ENCODE results near the gene EEA1.
"Not testable (repeated sequence)": the region's sequence is repeated elsewhere in the genome, so short reads cannot be mapped to it uniquely, and the experiment has no call there.

Gene EEA1

DNA sequence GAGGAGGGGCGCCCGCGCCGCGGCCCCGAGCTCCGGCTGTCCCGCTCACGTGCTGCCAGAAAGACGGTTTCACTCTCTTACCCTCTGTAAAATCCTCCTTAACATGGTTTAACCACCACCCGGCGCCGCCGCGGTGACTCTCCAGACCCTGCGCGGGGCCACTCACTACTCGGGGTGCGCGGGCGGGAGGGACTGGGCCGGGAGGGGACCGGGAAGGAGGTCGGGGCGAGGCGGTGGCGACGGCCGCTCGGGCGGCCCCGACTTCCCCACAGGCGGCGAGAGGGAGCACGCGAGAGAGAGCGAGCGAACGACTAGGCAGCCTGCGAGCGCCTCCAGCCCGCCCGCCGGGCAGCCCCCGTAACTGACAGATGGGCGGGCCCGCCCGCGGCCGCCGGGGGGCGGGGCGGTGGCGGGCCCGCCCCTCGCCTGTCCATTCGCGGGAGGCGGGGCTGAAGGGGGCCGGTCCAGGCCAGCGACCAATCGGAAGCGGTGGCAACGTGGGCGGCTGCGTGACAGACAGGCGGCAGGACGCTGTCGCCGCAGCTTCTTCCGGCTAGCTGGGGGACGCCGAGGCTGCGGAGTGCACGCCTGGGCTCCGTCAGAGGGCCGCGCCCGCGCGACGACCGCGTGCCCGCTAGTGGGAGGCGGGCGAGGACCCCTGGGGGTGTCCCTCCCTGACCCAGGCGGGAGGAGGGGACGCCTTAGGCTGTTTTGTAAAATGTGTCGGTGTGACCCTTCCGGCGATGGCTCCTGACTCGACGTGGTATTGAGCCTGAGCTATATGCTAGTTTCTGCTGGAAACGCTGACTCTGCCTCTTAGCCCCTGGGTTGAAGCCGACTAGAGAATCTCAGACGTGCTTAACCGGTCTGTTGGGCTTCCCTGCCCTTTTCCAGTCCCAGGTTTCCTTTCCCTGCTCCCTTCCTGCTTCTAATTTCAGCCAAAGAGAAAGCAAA, at the start of gene EEA1:
TSS of gene EEA1 (minus strand) at position 334 of the 954 bp plus-strand sequence. CDS start at position 105, 229 bp downstream.
- DNase-seq (ENCODE audit: low spot score) = peak; percentile 100

DNA sequence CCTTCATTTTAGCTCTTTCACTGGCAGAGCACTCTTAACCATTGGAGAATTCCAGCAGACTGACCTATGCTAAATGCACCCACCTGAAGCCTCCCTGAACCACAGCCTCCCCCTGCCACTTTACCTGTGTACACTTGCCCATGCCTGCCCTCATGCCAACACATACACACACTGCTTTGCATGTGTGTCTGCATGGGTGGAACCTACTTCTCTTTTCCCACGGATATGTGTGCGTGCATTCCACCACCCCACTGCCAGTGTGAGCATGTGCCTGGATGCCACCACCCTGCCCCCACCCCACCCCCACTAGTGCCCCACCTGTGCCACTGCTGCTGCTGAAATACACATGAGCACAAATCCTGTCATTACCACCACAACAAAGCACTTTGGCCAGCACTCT, 49.5 kb upstream of the EEA1 start:
- no peak for DNase-seq (ENCODE audit: low spot score)

DNA sequence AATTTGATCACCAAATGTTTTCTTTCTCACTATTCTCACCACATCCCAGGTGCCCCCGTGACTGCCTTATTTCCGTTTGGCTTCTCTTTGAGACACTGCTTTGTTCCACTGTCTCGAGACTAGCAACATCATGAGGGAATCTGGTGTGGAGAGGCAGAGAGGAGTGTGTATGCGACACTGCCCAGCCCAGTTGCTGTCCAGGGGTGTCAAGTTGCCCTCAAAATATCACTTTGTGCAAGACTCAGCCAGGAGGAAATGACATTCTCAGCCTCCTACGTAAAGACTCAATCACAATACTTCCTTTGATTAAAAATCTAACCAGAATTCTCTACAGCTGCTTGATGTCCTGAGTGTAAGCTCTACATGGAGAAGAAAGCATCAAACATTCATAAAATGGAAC, 48.2 kb upstream of the EEA1 start:
- DNase-seq (ENCODE audit: low spot score) = no peak

DNA sequence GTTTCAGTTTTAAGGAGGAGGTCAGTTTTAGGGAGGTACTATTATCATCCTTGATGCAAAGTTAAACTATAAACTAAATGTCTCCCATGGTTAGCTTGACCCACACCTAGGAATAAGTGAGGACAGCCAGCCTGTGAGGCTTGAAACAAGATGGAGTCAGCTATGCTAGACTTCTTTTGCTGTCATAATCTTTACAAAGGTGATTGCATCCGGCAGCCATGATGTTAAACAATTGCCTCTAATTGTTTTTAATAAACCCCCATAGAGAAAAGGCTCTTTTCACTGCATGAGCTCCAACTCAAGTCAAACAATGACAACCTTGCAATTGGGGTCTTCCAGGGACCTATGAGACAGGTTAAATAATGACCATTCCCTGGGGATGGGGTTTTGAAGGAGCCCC, 45.7 kb upstream of the EEA1 start:
- no peak for DNase-seq (ENCODE audit: low spot score)

DNA sequence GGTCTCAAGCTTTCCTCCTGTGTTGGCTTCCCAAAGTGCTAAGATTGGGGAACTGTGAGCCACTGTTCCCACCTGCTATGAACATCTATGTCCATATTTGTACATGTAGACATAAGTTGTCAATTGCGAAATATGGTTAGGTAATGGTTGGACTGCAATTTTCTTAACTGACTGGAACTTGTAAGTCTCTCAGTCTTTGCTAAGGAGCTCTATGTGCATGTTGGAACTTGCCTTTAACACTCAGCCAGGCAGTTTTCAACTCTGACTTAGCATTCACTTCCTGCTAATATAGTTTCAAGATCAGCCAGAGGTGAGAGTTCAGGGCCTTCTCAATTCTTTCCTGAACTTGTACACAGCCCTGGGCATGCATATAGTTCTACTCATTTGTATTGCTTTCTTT, 44.5 kb upstream of the EEA1 start:
- no peak for DNase-seq (ENCODE audit: low spot score)

DNA sequence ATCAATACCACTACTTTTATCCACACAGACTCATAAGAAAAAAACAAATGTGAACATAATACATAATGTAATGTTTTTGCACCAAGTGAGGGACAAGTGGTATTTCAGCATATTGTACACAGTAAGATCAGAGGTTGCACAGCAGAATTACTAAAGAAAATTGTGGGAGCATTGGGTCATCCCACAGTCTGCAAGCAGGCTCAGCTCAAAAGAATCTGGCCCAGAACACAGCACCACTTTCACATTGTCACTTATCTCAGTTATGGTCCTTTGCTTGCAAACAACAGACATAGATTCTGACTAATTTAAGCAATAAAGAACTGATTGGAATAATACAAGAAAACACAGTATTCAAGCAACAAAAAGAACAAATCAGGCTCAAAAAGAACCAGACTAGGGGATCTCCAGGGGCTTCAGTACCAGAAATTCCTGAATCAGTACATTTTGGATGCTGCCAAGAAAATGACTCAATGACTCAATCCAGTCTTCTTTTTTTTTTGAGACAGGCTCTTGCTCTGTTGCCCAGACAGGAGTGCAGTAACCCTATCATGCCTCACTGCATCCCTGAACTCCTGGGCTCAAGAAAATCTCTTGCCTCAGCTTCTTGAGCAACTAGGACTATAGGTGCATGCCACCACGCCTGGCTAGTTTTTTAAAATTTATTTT, 42.9 kb upstream of the EEA1 start:
- no peak for DNase-seq (ENCODE audit: low spot score)

DNA sequence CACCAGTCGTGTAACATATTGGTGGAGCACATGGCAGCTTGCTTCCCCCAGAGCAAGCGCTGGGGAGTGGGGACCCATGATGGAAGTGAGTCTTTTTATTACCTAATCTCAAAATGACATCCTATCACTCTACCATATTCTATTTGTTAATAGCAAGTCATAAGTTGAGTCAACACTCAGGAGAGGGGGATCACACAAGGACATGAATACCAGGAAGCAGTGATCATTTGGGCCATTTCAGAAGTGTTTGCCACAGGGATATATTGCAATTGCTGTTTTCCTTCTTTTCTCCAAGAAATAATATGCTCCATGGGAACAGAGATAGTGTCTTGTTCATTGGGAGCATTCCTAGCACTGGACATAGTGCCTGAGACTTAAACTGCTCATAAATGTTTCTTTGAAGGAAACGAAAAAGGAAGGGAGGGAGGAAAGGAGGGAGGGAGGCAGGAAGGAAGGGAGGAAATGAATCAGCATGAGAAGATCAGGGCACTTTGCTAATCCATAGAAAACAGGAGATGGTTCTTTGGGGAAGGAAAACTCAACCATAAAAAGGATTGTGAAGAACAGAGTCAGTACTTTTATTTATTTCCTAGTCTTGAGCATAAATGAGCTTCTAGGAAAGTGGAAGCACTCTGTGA, 39.2 kb upstream of the EEA1 start:
- DNase-seq (ENCODE audit: low spot score) = no peak

DNA sequence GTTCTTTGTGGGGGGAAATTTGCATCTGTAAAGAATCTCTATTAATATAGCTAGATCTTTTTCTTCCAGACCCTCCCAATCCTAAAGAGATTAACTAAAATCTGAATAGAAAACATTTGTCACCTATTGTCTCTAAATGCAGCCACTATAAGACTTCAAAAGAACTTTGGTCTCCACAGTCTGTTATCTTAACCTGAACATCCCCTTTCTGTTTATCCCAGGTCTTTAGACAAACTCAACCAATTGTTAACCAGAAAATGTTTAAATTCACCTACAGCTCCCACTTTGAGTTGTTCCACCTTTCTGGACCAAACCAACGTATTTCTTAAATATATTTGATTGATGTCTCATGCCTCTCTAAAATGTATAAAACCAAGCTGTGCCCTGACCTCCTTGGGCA, 35.3 kb upstream of the EEA1 start:
- not testable (repeated sequence) for DNase-seq (ENCODE audit: low spot score)

DNA sequence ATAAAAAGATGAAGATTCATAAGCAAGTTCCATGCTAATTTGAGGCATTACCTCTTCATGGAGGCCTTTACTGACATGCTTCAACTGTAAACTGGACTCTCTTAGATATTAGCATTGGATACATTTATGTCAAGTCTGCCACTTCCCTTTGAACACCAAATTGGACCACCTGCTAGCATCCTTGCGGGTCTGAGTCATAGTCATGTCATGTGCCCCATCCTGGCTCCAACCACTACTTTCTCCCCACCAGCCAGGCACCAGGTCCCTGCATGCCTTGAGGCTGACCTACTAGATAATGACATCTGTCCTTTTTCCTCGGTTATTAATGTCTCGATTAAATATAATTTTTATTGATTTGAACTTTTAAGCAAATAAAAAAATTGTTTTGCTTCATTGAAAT, 32.9 kb upstream of the EEA1 start:
- DNase-seq (ENCODE audit: low spot score) = no peak

DNA sequence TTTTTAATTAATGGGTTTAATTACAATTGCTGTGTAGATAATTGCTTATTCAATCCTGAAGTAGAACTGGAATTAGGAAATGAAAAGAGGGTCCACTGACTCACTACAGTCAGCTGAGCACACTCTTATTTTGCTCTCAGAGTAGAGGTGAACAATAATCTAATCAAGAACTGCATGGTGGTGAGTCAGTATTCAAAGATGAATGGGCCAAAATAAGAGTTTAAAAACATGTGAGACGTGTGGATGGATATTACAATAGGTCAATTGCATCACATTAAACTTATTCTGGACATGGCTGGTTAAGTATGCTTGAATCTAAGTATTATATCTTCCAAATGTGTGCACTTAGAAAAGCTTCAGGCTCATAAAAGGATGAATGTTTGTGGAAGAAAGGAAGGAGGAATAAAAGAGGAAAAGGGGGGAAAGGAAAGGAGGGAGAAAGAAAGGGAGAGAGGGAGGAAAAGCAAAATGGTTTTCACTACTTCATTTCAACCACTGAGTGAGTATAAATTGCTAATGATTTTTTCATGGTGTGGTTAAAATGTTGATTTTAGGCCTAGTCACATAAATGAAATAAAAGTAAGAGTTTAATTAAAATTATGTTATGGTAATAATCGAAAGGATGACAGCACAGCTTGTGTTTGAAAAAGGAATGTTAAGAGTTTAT, 27.0 kb upstream of the EEA1 start:
- no peak for DNase-seq (ENCODE audit: low spot score)

DNA sequence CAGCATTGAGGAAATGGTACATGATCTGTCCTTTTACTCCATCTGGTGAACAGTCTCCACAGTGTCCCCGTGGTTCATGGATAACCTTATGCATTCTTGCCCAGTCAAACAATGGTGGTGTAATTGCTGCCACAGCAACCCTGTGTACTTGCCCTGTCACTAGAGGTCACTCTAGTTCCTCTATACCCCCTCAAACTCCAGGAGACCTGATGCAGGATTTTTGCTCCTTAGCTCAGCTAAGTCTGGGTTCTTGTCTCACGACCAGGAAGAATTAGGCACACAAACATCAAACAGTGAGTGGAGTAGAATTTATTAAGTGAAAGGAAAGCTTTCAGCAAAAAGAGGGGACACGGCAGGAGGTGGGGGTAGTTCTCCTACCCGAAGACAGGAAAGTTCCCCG, 24.7 kb upstream of the EEA1 start:
- no peak for DNase-seq (ENCODE audit: low spot score)

DNA sequence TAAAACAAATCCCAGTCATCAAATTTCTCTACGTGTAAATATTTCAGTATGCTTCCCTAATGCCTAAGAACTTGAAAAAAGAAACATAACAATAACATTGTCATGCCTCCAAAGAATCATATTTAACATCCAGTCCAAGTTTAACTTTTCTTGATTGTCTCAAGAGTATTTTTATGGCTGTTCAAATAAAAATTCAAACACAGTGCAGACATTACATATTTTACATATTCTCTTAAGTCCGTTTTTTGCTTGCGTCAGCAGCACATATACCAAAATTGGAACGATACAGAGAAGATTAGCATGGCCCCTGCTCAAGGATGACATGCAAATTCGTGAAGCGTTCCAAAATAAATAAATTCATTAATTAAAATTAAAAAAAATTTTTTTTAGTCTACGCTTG, 23.3 kb upstream of the EEA1 start:
- no peak for DNase-seq (ENCODE audit: low spot score)

DNA sequence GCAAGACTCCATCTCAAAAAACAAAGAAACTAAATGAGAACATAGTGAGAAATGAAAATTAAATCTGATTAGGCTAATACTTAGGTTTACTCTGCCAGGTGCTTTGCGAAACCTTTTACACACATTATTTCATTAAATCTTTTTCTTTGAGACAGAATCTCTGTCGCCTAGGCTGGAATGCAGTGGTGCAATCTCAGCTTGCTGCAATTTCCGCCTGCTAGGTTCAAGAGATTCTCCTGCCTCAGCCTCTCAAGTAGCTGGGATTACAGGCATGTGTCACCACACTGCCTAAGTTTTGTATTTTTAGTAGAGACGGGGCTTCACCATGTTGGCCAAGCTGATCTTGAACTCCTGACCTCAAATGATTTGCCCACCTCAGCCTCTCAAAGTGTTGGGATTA, 21.9 kb upstream of the EEA1 start:
- no peak for DNase-seq (ENCODE audit: low spot score)

DNA sequence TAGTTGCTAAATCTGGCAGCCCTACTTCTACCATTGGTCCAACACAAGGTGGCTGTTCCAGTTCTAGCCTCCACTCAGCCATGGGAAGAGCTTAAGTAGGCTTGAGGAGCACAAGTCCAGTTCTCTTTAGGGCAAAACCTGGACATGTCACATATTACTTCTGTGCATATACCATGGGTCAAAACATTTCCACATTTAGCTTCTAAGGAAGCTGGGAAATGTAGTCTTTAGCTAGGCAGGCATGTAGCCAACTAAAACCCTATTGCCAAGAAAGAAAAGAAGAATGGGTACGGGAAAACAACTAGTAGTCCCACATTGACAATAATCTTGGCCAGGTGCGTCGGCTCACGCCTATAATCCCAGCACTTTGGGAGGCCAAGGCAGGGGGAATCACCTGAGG, 20.9 kb upstream of the EEA1 start:
- no peak for DNase-seq (ENCODE audit: low spot score)

DNA sequence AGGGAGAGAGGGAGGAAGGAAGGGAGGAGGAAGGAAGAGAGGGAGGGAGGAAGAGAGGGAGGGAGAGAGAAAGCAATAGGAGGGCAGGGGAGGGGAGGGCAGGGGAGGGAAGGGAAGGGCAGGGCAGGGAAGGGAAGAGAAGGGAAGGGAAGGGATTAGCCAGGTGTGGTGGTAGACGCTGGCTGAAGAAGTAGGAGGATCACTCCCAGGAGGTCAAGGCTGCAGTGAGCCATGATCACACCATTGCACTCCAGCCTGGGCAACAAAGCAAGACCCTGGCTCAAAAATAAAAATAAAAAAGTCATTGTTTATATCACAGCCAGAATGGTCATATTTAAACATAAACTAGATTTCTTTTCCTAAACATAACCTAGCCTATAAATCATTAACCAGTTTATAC, 20.4 kb upstream of the EEA1 start:
- no peak for DNase-seq (ENCODE audit: low spot score)

DNA sequence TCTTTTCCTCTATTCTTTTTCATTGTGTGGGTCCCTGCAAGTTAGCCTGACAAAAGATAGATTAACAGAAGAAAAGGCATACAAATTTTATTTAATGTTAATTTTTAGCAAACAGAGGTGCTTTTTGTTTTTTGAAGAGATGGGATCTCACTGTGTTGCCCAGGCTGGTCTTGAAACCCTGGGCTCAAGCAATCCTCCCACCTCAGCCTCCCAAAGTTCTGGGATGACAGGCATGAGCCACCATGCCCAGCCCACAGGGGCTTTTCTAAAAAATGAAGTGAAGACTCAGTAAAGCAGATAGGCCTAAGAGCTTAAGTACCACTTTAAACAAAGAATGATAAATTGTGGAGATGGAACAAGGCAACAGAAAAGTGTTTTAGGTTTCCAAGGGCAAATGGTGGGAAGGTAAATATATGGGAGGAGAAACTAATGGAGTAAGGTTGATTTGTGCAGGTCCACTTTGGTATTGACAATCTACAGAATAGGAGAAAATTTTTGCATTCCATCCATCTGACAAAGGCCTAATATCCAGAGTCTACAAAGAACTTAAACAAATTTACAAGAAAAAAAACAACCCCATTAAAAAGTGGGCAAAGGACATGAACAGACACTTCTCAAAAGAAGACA, 18.6 kb upstream of the EEA1 start:
- no peak for DNase-seq (ENCODE audit: low spot score)

DNA sequence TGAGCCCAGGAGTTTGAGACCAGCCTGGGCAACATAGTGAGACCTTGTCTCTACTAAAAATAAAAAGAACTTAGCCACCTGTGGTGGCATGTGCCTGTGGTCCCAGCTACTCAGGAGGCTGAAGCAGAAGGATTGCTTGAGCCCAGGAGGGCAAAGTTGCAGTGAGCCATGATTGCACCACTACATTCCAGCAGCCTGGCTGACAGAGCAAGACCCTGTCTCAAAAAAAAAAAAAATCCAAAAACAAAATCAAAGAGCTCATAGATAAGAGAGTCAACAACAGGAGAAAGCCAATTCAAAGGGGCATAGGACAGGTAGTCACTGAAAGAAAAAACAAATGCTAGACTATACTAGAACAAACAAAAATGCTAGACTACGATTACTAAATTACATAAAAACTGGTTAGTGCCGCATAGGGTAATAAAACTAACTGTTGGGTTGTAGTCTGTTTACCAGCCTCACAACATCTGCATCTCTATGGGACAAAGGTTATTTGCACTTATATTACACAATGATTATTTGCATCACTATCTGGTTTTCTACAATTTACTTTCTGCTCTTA, 16.6 kb upstream of the EEA1 start:
- DNase-seq (ENCODE audit: low spot score) = no peak

DNA sequence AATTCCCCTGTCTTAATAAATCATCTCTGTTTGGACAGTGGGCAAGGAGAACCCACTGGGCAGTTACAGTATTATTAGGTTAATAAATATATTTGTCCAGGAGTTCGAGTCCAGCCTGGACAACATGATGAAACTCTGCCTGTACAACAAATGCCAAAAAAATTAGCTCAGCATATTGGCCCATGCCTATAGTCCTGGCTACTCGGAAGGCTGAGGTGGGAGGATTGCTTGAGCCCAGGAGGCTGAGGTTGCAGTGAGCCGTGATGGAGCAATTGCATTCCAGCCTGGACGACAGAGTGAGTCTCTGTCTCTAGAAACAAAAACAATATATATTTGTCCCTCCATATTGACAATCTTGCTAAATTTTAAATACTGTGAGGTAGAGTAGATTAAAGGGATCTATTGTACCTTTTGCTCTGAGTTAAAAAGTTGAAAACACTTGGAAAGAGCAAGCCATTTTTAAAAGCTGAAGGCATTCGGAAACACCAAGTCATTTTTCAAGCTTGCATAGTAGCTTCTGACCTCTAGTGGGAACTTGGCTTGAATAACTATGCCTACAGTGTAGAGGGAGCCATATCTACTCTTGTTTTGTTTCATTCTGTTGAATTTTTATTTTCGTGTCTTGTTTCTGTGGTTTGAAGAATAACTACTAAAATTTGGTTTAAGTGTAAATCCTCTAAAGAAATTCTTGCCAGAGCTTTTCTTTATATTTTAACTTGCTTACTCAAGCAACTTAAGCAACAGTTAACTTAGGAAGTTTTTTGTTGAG, 14.6 kb upstream of the EEA1 start:
- DNase-seq (ENCODE audit: low spot score) = no peak

DNA sequence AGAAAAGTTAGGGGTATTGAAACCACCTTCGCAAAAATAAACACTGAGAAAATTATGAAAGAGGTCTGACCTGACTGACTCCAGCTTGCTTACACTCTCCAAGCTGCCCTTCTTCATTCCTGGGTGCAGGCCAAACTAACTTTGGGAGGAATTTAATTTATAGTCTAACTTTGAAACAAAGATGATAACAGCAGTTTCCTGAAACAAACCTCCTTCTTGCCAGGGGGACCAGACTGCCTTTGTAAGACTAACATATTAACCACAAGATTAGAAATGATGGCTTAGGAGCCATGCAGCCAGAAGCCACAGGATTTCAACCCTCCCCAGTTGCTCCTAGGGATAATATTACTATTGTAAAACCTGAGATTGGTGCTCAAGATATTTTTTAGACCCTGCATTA, 13.8 kb upstream of the EEA1 start:
- no peak for DNase-seq (ENCODE audit: low spot score)

DNA sequence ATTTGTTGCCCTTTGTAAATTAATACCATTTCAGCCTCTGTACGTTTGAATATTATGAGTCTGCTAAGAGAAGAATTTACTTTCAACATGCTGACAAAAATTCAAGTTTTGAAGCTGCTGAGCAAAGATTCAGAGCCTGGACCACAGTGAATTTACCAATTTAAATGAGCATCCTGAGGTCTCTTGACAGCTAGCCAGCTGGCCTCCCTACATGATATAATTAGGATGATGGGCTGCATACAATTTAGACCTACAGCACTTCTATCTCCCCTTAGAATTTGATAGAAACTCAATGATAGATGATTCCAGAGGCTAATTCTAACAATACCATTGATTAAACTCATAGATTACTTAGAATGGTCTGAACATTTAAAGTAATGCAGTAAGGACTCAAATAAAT, 10.0 kb upstream of the EEA1 start:
- no peak for DNase-seq (ENCODE audit: low spot score)

DNA sequence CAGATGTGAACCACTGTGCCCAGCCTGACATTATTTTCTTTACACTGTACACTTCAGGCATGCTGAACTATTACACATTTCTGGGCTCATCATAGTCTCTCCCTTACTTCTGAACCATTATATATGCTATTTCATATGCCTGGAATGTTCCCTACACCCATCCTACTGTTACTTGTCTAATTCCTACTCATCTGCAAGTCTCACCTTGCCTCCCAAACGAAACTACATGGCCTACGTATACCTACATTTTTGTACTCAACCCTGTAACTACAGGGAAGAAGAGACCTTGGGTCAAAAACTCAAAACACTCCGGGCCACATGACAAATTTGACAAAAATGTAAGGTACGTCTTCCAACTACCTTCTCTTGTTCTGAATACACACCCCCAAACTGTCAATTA, 9.5 kb upstream of the EEA1 start:
- DNase-seq (ENCODE audit: low spot score) = no peak
